ENCODE data around the gene MYO10. TPM values are rescaled to one million over a fixed set of nuclear protein-coding genes. Genes with fewer than 3 reads are reported as not detected.
"Not testable (repeated sequence)": the region's sequence is repeated elsewhere in the genome, so short reads cannot be mapped to it uniquely, and the experiment has no call there.

MYO10 gene
- total and polyA plus RNA-seq, 2 experiments from 2014 or later, result 33.7 to 52.4 TPM

GRCh38 chr5:16759147-16759773 is 176.8 kb downstream of the MYO10 start:
- TF ChIP-seq CTCF (IDR thresholded peaks at IDR 0.05; ENCODE audit: poor library complexity) (no peak), EZH2 (IDR thresholded peaks at IDR 0.05; ENCODE audit: borderline replicate concordance) (no peak), EZH2phosphoT487 (IDR thresholded peaks at IDR 0.05; ENCODE audit: low read depth, severe bottlenecking, unreplicated experiment) (no peak)
- Histone ChIP-seq H3K4me3 (no peak overlapping the region), H3K4me1 (ENCODE audit: insufficient read depth) (no peaks in the 10 kb centered on the region), H3K4me2 (no peak overlapping the region), H4K20me1 (ENCODE audit: insufficient read depth, poor library complexity, severe bottlenecking) (no peaks in the 10 kb centered on the region), H3K9me2 (replicated peaks; ENCODE audit: insufficient read depth) (no peaks in the 10 kb centered on the region), H3K27ac (no peak overlapping the region), H3K79me2 (no peaks in the 10 kb centered on the region), H3K9me3 (ENCODE audit: low read depth) (no peaks in the 10 kb centered on the region), H2AFZ (no peak overlapping the region), H3K27me3 (no peaks in the 10 kb centered on the region), H3K36me3 (replicated peaks; ENCODE audit: insufficient read depth, low read depth) (no peaks in the 10 kb centered on the region)
- 83% methylated on average over 16 of the region's 16 CpGs for WGBS (ENCODE audit: low lambda C conversion rate, missing lambda C conversion rate)
- no peak for DNase-seq (ENCODE audit: low spot score)

GRCh38 chr5:16757989-16758501 is 178.0 kb downstream of the MYO10 start:
- no peak overlapping the region for H2AFZ ChIP-seq

GRCh38 chr5:16757577-16757976 is 178.5 kb downstream of the MYO10 start:
- H3K4me2 ChIP-seq, result peak overlapping the region; percentile 39
- H2AFZ ChIP-seq; H3K36me3 ChIP-seq (replicated peaks; ENCODE audit: insufficient read depth, low read depth): not testable (repeated sequence)

More at GRCh38 chr5:16757989-16758501, 178.0 kb downstream of the MYO10 start:
- H3K27me3 ChIP-seq, result no peaks in the 10 kb centered on the region
- DNase-seq (ENCODE audit: low spot score), result no peak
- H3K79me2 ChIP-seq, result no peaks in the 10 kb centered on the region
- H3K4me1 ChIP-seq (ENCODE audit: insufficient read depth), result no peaks in the 10 kb centered on the region
- WGBS (ENCODE audit: low lambda C conversion rate, missing lambda C conversion rate), result 52% methylated on average over 8 of the region's 8 CpGs
- no peaks in the 10 kb centered on the region for H3K9me3 ChIP-seq (ENCODE audit: low read depth)
- H3K27ac ChIP-seq, result peak overlapping the region; percentile 49
- no peaks in the 10 kb centered on the region for H3K36me3 ChIP-seq (replicated peaks; ENCODE audit: insufficient read depth, low read depth)
- no peaks in the 10 kb centered on the region for H4K20me1 ChIP-seq (ENCODE audit: insufficient read depth, poor library complexity, severe bottlenecking)
- no peaks in the 10 kb centered on the region for H3K9me2 ChIP-seq (replicated peaks; ENCODE audit: insufficient read depth)
- peak overlapping the region; percentile 39 for H3K4me2 ChIP-seq
- no peak for TF ChIP-seq EZH2phosphoT487 (IDR thresholded peaks at IDR 0.05; ENCODE audit: low read depth, severe bottlenecking, unreplicated experiment)
- TF ChIP-seq EZH2 (IDR thresholded peaks at IDR 0.05; ENCODE audit: borderline replicate concordance), result no peak
- no peak for TF ChIP-seq CTCF (IDR thresholded peaks at IDR 0.05; ENCODE audit: poor library complexity)
- H3K4me3 ChIP-seq, result no peak overlapping the region

GRCh38 chr5:16757146-16757545 is 178.9 kb downstream of the MYO10 start:
- Histone ChIP-seq H3K4me3 (no peak overlapping the region), H2AFZ (no peak overlapping the region), H3K4me1 (ENCODE audit: insufficient read depth) (no peaks in the 10 kb centered on the region), H3K79me2 (no peaks in the 10 kb centered on the region), H3K27ac (peak overlapping the region; percentile 49), H3K4me2 (no peak overlapping the region), H3K36me3 (replicated peaks; ENCODE audit: insufficient read depth, low read depth) (no peaks in the 10 kb centered on the region), H3K9me3 (ENCODE audit: low read depth) (no peaks in the 10 kb centered on the region), H3K27me3 (no peaks in the 10 kb centered on the region), H4K20me1 (ENCODE audit: insufficient read depth, poor library complexity, severe bottlenecking) (no peaks in the 10 kb centered on the region), H3K9me2 (replicated peaks; ENCODE audit: insufficient read depth) (no peaks in the 10 kb centered on the region)
- no peak for DNase-seq (ENCODE audit: low spot score)
- WGBS (ENCODE audit: low lambda C conversion rate, missing lambda C conversion rate), result 78% methylated on average over 6 of the region's 6 CpGs
- no peak for TF ChIP-seq EZH2 (IDR thresholded peaks at IDR 0.05; ENCODE audit: borderline replicate concordance)
- TF ChIP-seq CTCF (IDR thresholded peaks at IDR 0.05; ENCODE audit: poor library complexity), result no peak
- no peak for TF ChIP-seq EZH2phosphoT487 (IDR thresholded peaks at IDR 0.05; ENCODE audit: low read depth, severe bottlenecking, unreplicated experiment)

More at GRCh38 chr5:16757577-16757976, 178.5 kb downstream of the MYO10 start:
- not testable (repeated sequence) for H3K4me1 ChIP-seq (ENCODE audit: insufficient read depth); H3K4me3 ChIP-seq; H3K9me2 ChIP-seq (replicated peaks; ENCODE audit: insufficient read depth); H3K79me2 ChIP-seq; H4K20me1 ChIP-seq (ENCODE audit: insufficient read depth, poor library complexity, severe bottlenecking); H3K27me3 ChIP-seq; H3K9me3 ChIP-seq (ENCODE audit: low read depth); DNase-seq (ENCODE audit: low spot score)
- H3K27ac ChIP-seq, result peak overlapping the region; percentile 49
- WGBS (ENCODE audit: low lambda C conversion rate, missing lambda C conversion rate), result 91% methylated on average over 6 of the region's 6 CpGs
